ENCODE measurements around the gene FNDC3B. TPM values are rescaled to one million over a fixed set of nuclear protein-coding genes. Genes with fewer than 3 reads are reported as not detected.

Gene FNDC3B
- total RNA-seq, 1 experiment from 2014 or later: 48.6 TPM

GRCh38 chr3:172054115-172054764 is 14.9 kb downstream of the FNDC3B start:
- TF ChIP-seq EZH2 (IDR thresholded peaks at IDR 0.05; ENCODE audit: low read length, unreplicated experiment) (no peak), CTCF (conservative IDR thresholded peaks at IDR 0.05; ENCODE audit: low read depth, low read length) (no peak), EZH2phosphoT487 (IDR thresholded peaks at IDR 0.05; ENCODE audit: borderline replicate concordance, low read length) (no peak)
- H3K4me2 ChIP-seq (ENCODE audit: low read length): no peak overlapping the region
- intact Hi-C loops (cut with micrococcal nuclease): no loop called here
- H4K20me1 ChIP-seq (ENCODE audit: low read length): peaks cover 62% of the 10 kb centered on the region
- H3F3A ChIP-seq (ENCODE audit: low read length, unreplicated experiment): no peaks in the 10 kb centered on the region
- no peak overlapping the region for H3K9ac ChIP-seq (ENCODE audit: low read length)
- no peaks in the 10 kb centered on the region for H3K4me1 ChIP-seq (ENCODE audit: insufficient read depth, low read length)
- POLR2A ChIA-PET (ENCODE audit: unreplicated experiment): no interaction called here
- CTCF ChIA-PET: no interaction called here
- no peaks in the 10 kb centered on the region for H3K27me3 ChIP-seq (ENCODE audit: low read length)
- H3K9me2 ChIP-seq (replicated peaks; ENCODE audit: low read length): no peaks in the 10 kb centered on the region
- peaks cover 95% of the 10 kb centered on the region for H3K79me2 ChIP-seq (ENCODE audit: low read length)
- no peaks in the 10 kb centered on the region for H3K9me3 ChIP-seq (ENCODE audit: low read length)
- no peak overlapping the region for H2AFZ ChIP-seq (ENCODE audit: low read length)
- DNase-seq (no peak), ATAC-seq (no peak)
- no TSS peak for BruUV-seq (replicated peaks)
- H3K36me3 ChIP-seq (ENCODE audit: low read depth, low read length): peaks cover 29% of the 10 kb centered on the region
- no peak overlapping the region for H3K4me3 ChIP-seq (ENCODE audit: low read length)
- no peak overlapping the region for H3K27ac ChIP-seq (ENCODE audit: low read length)

GRCh38 chr3:172056416-172056815 is 17.0 kb downstream of the FNDC3B start:
- Histone ChIP-seq H2AFZ (ENCODE audit: low read length) (no peak overlapping the region), H4K20me1 (ENCODE audit: low read length) (peaks cover 69% of the 10 kb centered on the region), H3K36me3 (ENCODE audit: low read depth, low read length) (peaks cover 19% of the 10 kb centered on the region), H3K9me2 (replicated peaks; ENCODE audit: low read length) (no peaks in the 10 kb centered on the region), H3K4me3 (ENCODE audit: low read length) (no peak overlapping the region), H3K9ac (ENCODE audit: low read length) (no peak overlapping the region), H3K4me1 (ENCODE audit: insufficient read depth, low read length) (peaks cover 8% of the 10 kb centered on the region), H3F3A (ENCODE audit: low read length, unreplicated experiment) (no peaks in the 10 kb centered on the region), H3K9me3 (ENCODE audit: low read length) (no peaks in the 10 kb centered on the region), H3K4me2 (ENCODE audit: low read length) (no peak overlapping the region), H3K27me3 (ENCODE audit: low read length) (no peaks in the 10 kb centered on the region), H3K79me2 (ENCODE audit: low read length) (peaks cover 95% of the 10 kb centered on the region), H3K27ac (ENCODE audit: low read length) (no peak overlapping the region)
- BruUV-seq (replicated peaks): no TSS peak
- POLR2A ChIA-PET (ENCODE audit: unreplicated experiment): no interaction called here
- TF ChIP-seq CTCF (conservative IDR thresholded peaks at IDR 0.05; ENCODE audit: low read depth, low read length) (no peak), EZH2phosphoT487 (IDR thresholded peaks at IDR 0.05; ENCODE audit: borderline replicate concordance, low read length) (no peak), EZH2 (IDR thresholded peaks at IDR 0.05; ENCODE audit: low read length, unreplicated experiment) (no peak)
- intact Hi-C loops (cut with micrococcal nuclease): no loop called here
- CTCF ChIA-PET: no interaction called here
- no peak for DNase-seq
- no peak for ATAC-seq

- DNase-seq: no peak
- no peak for ATAC-seq
- BruUV-seq (replicated peaks): no TSS peak
- H3K4me2 ChIP-seq (ENCODE audit: low read length): no peak overlapping the region
- H4K20me1 ChIP-seq (ENCODE audit: low read length): peaks cover 73% of the 10 kb centered on the region
- intact Hi-C loops (cut with micrococcal nuclease): no loop called here
- H2AFZ ChIP-seq (ENCODE audit: low read length): no peak overlapping the region
- H3K27me3 ChIP-seq (ENCODE audit: low read length): no peaks in the 10 kb centered on the region
- H3K9me3 ChIP-seq (ENCODE audit: low read length): no peaks in the 10 kb centered on the region
- CTCF ChIA-PET: no interaction called here
- H3K79me2 ChIP-seq (ENCODE audit: low read length): peaks cover 95% of the 10 kb centered on the region
- H3F3A ChIP-seq (ENCODE audit: low read length, unreplicated experiment): no peaks in the 10 kb centered on the region
- TF ChIP-seq EZH2 (IDR thresholded peaks at IDR 0.05; ENCODE audit: low read length, unreplicated experiment): no peak
- TF ChIP-seq CTCF (conservative IDR thresholded peaks at IDR 0.05; ENCODE audit: low read depth, low read length): no peak
- no peak for TF ChIP-seq EZH2phosphoT487 (IDR thresholded peaks at IDR 0.05; ENCODE audit: borderline replicate concordance, low read length)
- H3K9ac ChIP-seq (ENCODE audit: low read length): no peak overlapping the region
- no peak overlapping the region for H3K4me3 ChIP-seq (ENCODE audit: low read length)
- peaks cover 14% of the 10 kb centered on the region for H3K36me3 ChIP-seq (ENCODE audit: low read depth, low read length)
- no peak overlapping the region for H3K27ac ChIP-seq (ENCODE audit: low read length)
- peaks cover 14% of the 10 kb centered on the region for H3K4me1 ChIP-seq (ENCODE audit: insufficient read depth, low read length)
- H3K9me2 ChIP-seq (replicated peaks; ENCODE audit: low read length): no peaks in the 10 kb centered on the region
- POLR2A ChIA-PET (ENCODE audit: unreplicated experiment): no interaction called here
Observed at GRCh38 chr3:172057059-172057458, 17.7 kb downstream of the FNDC3B start.
